Psoas muscle (tissue), 8 donors: ENCODE data around the gene PTPRO. TPM values are rescaled to one million over a fixed set of nuclear protein-coding genes. Genes with fewer than 3 reads are reported as not detected.

Source experiments
- ATAC-seq, 4 donors: fragments of 200-7000 bp; cut with Tn5 transposase; one replicate each; pipeline ENCODE4 v1.9.1; 2020; ENCODE audit warnings: moderate library complexity in 3 of 4, mild to moderate bottlenecking in 2 of 4
- DNase-seq, 2 donors: peaks; one replicate each; pipeline ENCODE4 v3.0.0-alpha.2; 2020
- H3K27ac ChIP-seq: fragments of 200-600 bp; one replicate; pipeline ENCODE4 v1.8.0; 2022
- H3K27me3 ChIP-seq, 3 donors: fragments of 200-600 bp in 1 of 3; one replicate each; pipeline versions ENCODE4 v1.6.1 to v1.8.0; 2013 to 2022; ENCODE audit warnings: low read length in 2 of 3, mild to moderate bottlenecking in 2 of 3, moderate library complexity in 1 of 3; ENCODE audit not compliant: insufficient read depth in 3 of 3
- H3K36me3 ChIP-seq, 2 donors: fragments of 200-600 bp in 1 of 2; one replicate each; pipeline versions ENCODE4 v1.6.1 to v1.8.0; 2013 to 2022; ENCODE audit warnings: low read depth in 1 of 2, mild to moderate bottlenecking in 1 of 2, moderate library complexity in 1 of 2; ENCODE audit not compliant: insufficient read depth in 1 of 2
- H3K4me1 ChIP-seq: fragments of 200-600 bp; one replicate; pipeline ENCODE4 v1.8.0; 2022
- H3K4me3 ChIP-seq: fragments of 200-600 bp; one replicate; pipeline ENCODE4 v1.8.0; 2022; ENCODE audit warnings: mild to moderate bottlenecking
- H3K9me3 ChIP-seq: fragments of 200-600 bp; one replicate; pipeline ENCODE4 v1.8.0; 2022
- CTCF ChIP-seq: fragments of 200-600 bp; IDR thresholded peaks from one replicate; pipeline ENCODE4 v1.8.0; 2022; ENCODE audit warnings: antibody characterized with exemption
- WGBS, 3 donors: extraction: QIAGEN DNeasy Blood & Tissue Kit; methylation state at CpG; one replicate each; pipeline versions ENCODE4 v1.1.6 to v1.1.7; 2013; 5-methylcytosine and 5-hydroxymethylcytosine counted together
- intact Hi-C, 2 donors: fragments of 100-400 bp; cut with DNase I; formaldehyde crosslinking; loops; one replicate each; pipeline versions ENCODE4 v1.11.0 to v1.14.2; 2022
- polyA plus RNA-seq, 3 donors: library from polyadenylated mRNA; stranded (reverse); fragments of 200-250 nt; gene quantifications; one replicate each; pipeline ENCODE4 v1.2.3, GENCODE V29; 2013
- total RNA-seq, 4 donors: library from RNA; stranded (reverse); fragmentation: NEBNext Ultra II Directional in 2 of 4; extraction: Animal tissue kit (Norgen Biotek cat#: 25700) in 2 of 4; gene quantifications; one replicate each; pipeline versions ENCODE4 v1.2.1 to v1.2.4, GENCODE V29; 2021 to 2023
- donor health status: healthy with polysubstance abuse.
- donor health status: DM: no; HTN: no; CAD: no; lungs with moderate emphysema.
- donor health status: Bipolar disorder and iron deficiency.
- donor health status: healthy.
- donor health status: DM: yes; HTN: yes; CAD: no.
- donor health status: DM: no; HTN: no; CAD: no.
- donor health status: DM: no; HTN: no; CAD: no.
- donor health status: DM: yes; HTN: yes; CAD: no.

The PTPRO gene
- total and polyA plus RNA-seq, 7 donors = 0.21 to 2.3 (median 0.45) TPM

GRCh38 chr12:15589328-15590032, 267.2 kb downstream of the PTPRO start:
- H3K27me3 ChIP-seq = no peaks in the 10 kb centered on the region
- intact Hi-C loops = loop anchor here (1.0 to 5.0 kb wide), 4 partner anchors 198 to 312 kb away; partner anchors contain the start of gene EPS8 (in 1 of the 2)
- 73 to 80% (median 75%) methylated on average over 8 of the region's 8 CpGs for WGBS, 3 donors

GRCh38 chr12:15590180-15590826, 268.0 kb downstream of the PTPRO start:
- no peaks in the 10 kb centered on the region for H3K9me3 ChIP-seq
- peak; percentile 83 to 98 (median 90) for ATAC-seq
- WGBS, 3 donors = 10 to 11% (median 10%) methylated on average over 16 of the region's 16 CpGs
- H3K4me3 ChIP-seq = peak overlapping the region; percentile 43
- TF ChIP-seq CTCF = peak; percentile 89
- peak in 1 of 2 donors; percentile 49 for DNase-seq
- H3K36me3 ChIP-seq = no peaks in the 10 kb centered on the region
- H3K4me1 ChIP-seq = no peaks in the 10 kb centered on the region
- H3K27me3 ChIP-seq = no peaks in the 10 kb centered on the region
- no peak overlapping the region for H3K27ac ChIP-seq
- intact Hi-C loops = loop anchor here (1.0 to 5.0 kb wide), 3 partner anchors 197 to 266 kb away; partner anchors contain the start of gene EPS8 (in 1 of the 2)

More at GRCh38 chr12:15589328-15590032, 267.2 kb downstream of the PTPRO start:
- Histone ChIP-seq H3K4me3 (peak overlapping the region; percentile 43), H3K4me1 (no peaks in the 10 kb centered on the region), H3K9me3 (no peaks in the 10 kb centered on the region), H3K27ac (no peak overlapping the region), H3K36me3 (no peaks in the 10 kb centered on the region)
- no peak for TF ChIP-seq CTCF
- DNase-seq (no peak), ATAC-seq (no peak)

- H3K4me1 ChIP-seq = no peaks in the 10 kb centered on the region
- ATAC-seq = no peak
- H3K9me3 ChIP-seq = no peaks in the 10 kb centered on the region
- DNase-seq = no peak
- no peak overlapping the region for H3K27ac ChIP-seq
- no peak for TF ChIP-seq CTCF
- WGBS, 3 donors = 89 to 94% (median 91%) methylated on average over 5 of the region's 5 CpGs
- H3K4me3 ChIP-seq = no peak overlapping the region
- intact Hi-C loops = loop anchor here (2.0 to 5.0 kb wide), 2 partner anchors 195 to 263 kb away; partner anchors contain the start of gene EPS8 (in 1 of the 2)
- no peaks in the 10 kb centered on the region for H3K27me3 ChIP-seq
- H3K36me3 ChIP-seq = no peaks in the 10 kb centered on the region
Observed at GRCh38 chr12:15591811-15592210, 269.5 kb downstream of the PTPRO start.

- intact Hi-C loops = loop anchor here in 1 of 2 donors (5.0 kb wide), 1 partner anchor 194 kb away; the partner anchor contains the start of gene EPS8
- H3K4me1 ChIP-seq = no peaks in the 10 kb centered on the region
- no peaks in the 10 kb centered on the region for H3K27me3 ChIP-seq
- 69 to 78% (median 74%) methylated on average over 4 of the region's 4 CpGs for WGBS, 3 donors
- ATAC-seq (no peak), DNase-seq (no peak)
- no peak overlapping the region for H3K27ac ChIP-seq
- TF ChIP-seq CTCF = no peak
- H3K9me3 ChIP-seq = no peaks in the 10 kb centered on the region
- no peak overlapping the region for H3K4me3 ChIP-seq
- no peaks in the 10 kb centered on the region for H3K36me3 ChIP-seq
Observed at GRCh38 chr12:15592934-15593333, 270.6 kb downstream of the PTPRO start.
